ENCODE results near the gene GPC1.

GPC1 gene

GRCh38 chr2:240502430-240503121, 67.1 kb downstream of the GPC1 start:
- Mint-ChIP-seq H3K4me1 (no peaks in the 10 kb centered on the region), H3K27me3 (no peaks in the 10 kb centered on the region), H3K4me3 (no peak overlapping the region), H3K36me3 (peaks cover 68% of the 10 kb centered on the region), H3K27ac (no peak overlapping the region), H3K9me3 (no peaks in the 10 kb centered on the region)
- ATAC-seq: no peak

- H3K4me1 Mint-ChIP-seq: no peaks in the 10 kb centered on the region
- no peak for ATAC-seq
- H3K4me3 Mint-ChIP-seq: no peak overlapping the region
- H3K27ac Mint-ChIP-seq: no peak overlapping the region
- no peaks in the 10 kb centered on the region for H3K27me3 Mint-ChIP-seq
- H3K9me3 Mint-ChIP-seq: no peaks in the 10 kb centered on the region
- H3K36me3 Mint-ChIP-seq: peaks cover 64% of the 10 kb centered on the region
Observed at GRCh38 chr2:240503375-240503774, 67.9 kb downstream of the GPC1 start.

GRCh38 chr2:240503848-240504247, 68.4 kb downstream of the GPC1 start:
- Mint-ChIP-seq H3K9me3 (peaks cover 2% of the 10 kb centered on the region), H3K4me1 (no peaks in the 10 kb centered on the region), H3K36me3 (peaks cover 64% of the 10 kb centered on the region), H3K27ac (no peak overlapping the region), H3K27me3 (no peaks in the 10 kb centered on the region), H3K4me3 (no peak overlapping the region)
- no peak for ATAC-seq

- peaks cover 64% of the 10 kb centered on the region for H3K36me3 Mint-ChIP-seq
- no peak for ATAC-seq
- no peaks in the 10 kb centered on the region for H3K27me3 Mint-ChIP-seq
- peaks cover 5% of the 10 kb centered on the region for H3K9me3 Mint-ChIP-seq
- no peak overlapping the region for H3K27ac Mint-ChIP-seq
- no peaks in the 10 kb centered on the region for H3K4me1 Mint-ChIP-seq
- no peak overlapping the region for H3K4me3 Mint-ChIP-seq
Observed at GRCh38 chr2:240505910-240506309, 70.4 kb downstream of the GPC1 start.

- no peak for ATAC-seq
- peaks cover 62% of the 10 kb centered on the region for H3K36me3 Mint-ChIP-seq
- no peak overlapping the region for H3K27ac Mint-ChIP-seq
- H3K27me3 Mint-ChIP-seq: no peaks in the 10 kb centered on the region
- H3K4me3 Mint-ChIP-seq: no peak overlapping the region
- H3K4me1 Mint-ChIP-seq: no peaks in the 10 kb centered on the region
- H3K9me3 Mint-ChIP-seq: peaks cover 5% of the 10 kb centered on the region
Observed at GRCh38 chr2:240506406-240507059, 71.1 kb downstream of the GPC1 start.

GRCh38 chr2:240507060-240507777, 71.8 kb downstream of the GPC1 start:
- peak; percentile 68 for ATAC-seq
- Mint-ChIP-seq H3K27me3 (no peaks in the 10 kb centered on the region), H3K4me1 (no peaks in the 10 kb centered on the region), H3K36me3 (peaks cover 58% of the 10 kb centered on the region), H3K4me3 (no peak overlapping the region), H3K9me3 (peaks cover 5% of the 10 kb centered on the region), H3K27ac (no peak overlapping the region)

GRCh38 chr2:240507778-240508251, 72.4 kb downstream of the GPC1 start:
- H3K27ac Mint-ChIP-seq: no peak overlapping the region
- no peaks in the 10 kb centered on the region for H3K4me1 Mint-ChIP-seq
- peaks cover 5% of the 10 kb centered on the region for H3K9me3 Mint-ChIP-seq
- ATAC-seq: no peak
- no peaks in the 10 kb centered on the region for H3K27me3 Mint-ChIP-seq
- H3K4me3 Mint-ChIP-seq: no peak overlapping the region
- peaks cover 55% of the 10 kb centered on the region for H3K36me3 Mint-ChIP-seq

GRCh38 chr2:240508832-240509545, 73.5 kb downstream of the GPC1 start:
- H3K36me3 Mint-ChIP-seq: peaks cover 46% of the 10 kb centered on the region
- H3K27ac Mint-ChIP-seq: no peak overlapping the region
- no peak overlapping the region for H3K4me3 Mint-ChIP-seq
- H3K27me3 Mint-ChIP-seq: no peaks in the 10 kb centered on the region
- peaks cover 5% of the 10 kb centered on the region for H3K9me3 Mint-ChIP-seq
- peaks cover 8% of the 10 kb centered on the region for H3K4me1 Mint-ChIP-seq
- no peak for ATAC-seq

- no peak for ATAC-seq
- Mint-ChIP-seq H3K9me3 (peaks cover 5% of the 10 kb centered on the region), H3K4me1 (peaks cover 11% of the 10 kb centered on the region), H3K36me3 (peaks cover 41% of the 10 kb centered on the region), H3K4me3 (no peak overlapping the region), H3K27me3 (no peaks in the 10 kb centered on the region), H3K27ac (no peak overlapping the region)
Observed at GRCh38 chr2:240509667-240510512, 74.4 kb downstream of the GPC1 start.

GRCh38 chr2:240510513-240511210, 75.2 kb downstream of the GPC1 start:
- Mint-ChIP-seq H3K4me1 (peaks cover 11% of the 10 kb centered on the region), H3K9me3 (peaks cover 5% of the 10 kb centered on the region), H3K27me3 (no peaks in the 10 kb centered on the region), H3K36me3 (peaks cover 33% of the 10 kb centered on the region), H3K27ac (no peak overlapping the region), H3K4me3 (no peak overlapping the region)
- ATAC-seq: no peak

GRCh38 chr2:240511351-240512108, 76.1 kb downstream of the GPC1 start:
- no peaks in the 10 kb centered on the region for H3K27me3 Mint-ChIP-seq
- ATAC-seq: no peak
- H3K36me3 Mint-ChIP-seq: peaks cover 33% of the 10 kb centered on the region

GRCh38 chr2:240512109-240512485, 76.6 kb downstream of the GPC1 start:
- Mint-ChIP-seq H3K36me3 (peaks cover 33% of the 10 kb centered on the region), H3K9me3 (peaks cover 5% of the 10 kb centered on the region), H3K27ac (no peak overlapping the region), H3K4me3 (no peak overlapping the region), H3K27me3 (no peaks in the 10 kb centered on the region), H3K4me1 (peaks cover 11% of the 10 kb centered on the region)
- no peak for ATAC-seq

More at GRCh38 chr2:240511351-240512108, 76.1 kb downstream of the GPC1 start:
- H3K4me1 Mint-ChIP-seq: peaks cover 11% of the 10 kb centered on the region
- H3K27ac Mint-ChIP-seq: no peak overlapping the region
- no peak overlapping the region for H3K4me3 Mint-ChIP-seq
- H3K9me3 Mint-ChIP-seq: peaks cover 5% of the 10 kb centered on the region

- Mint-ChIP-seq H3K27ac (no peak overlapping the region), H3K4me1 (peaks cover 11% of the 10 kb centered on the region), H3K27me3 (no peaks in the 10 kb centered on the region), H3K9me3 (peaks cover 5% of the 10 kb centered on the region), H3K4me3 (no peak overlapping the region), H3K36me3 (peaks cover 38% of the 10 kb centered on the region)
- ATAC-seq: no peak
Observed at GRCh38 chr2:240512666-240513535, 77.4 kb downstream of the GPC1 start.

All from stimulated activated memory B cell treated with anti-CD40 and anti-IgM and Interleukin-4, amounts not matched to agents 10 μg/mL and 1 μg/mL and 100 μg/mL, for 72 hours (primary cell).